HepG2 (cell line): ENCODE data around the gene PTPN13. TPM values are rescaled to one million over a fixed set of nuclear protein-coding genes. Genes with fewer than 3 reads are reported as not detected.

ENCODE experiments used
- ATAC-seq: fragments of 200-7000 bp; cut with Tn5 transposase; 3 replicates; pipeline ENCODE4 v1.9.1; 2020; ENCODE audit warnings: mild to moderate bottlenecking, moderate library complexity
- BruUV-seq: library from RNA; stranded (reverse); fragments of 400-500 nt; replicated peaks from 2 replicates; lab custom pipeline; 2021; lab: Mats Ljungman, UMichigan
- CTCF ChIA-PET: fragments of 300-600 bp; formaldehyde crosslinking; extraction: SDS; loops from one replicate; lab custom pipeline; 2021; ENCODE audit warnings: low total read pairs, inconsistent platforms, low intra/inter-chr PET ratio; lab: Yijun Ruan, JAX
- POLR2A ChIA-PET: fragments of 350-600 bp; sonication (Branson Sonifier 250); formaldehyde crosslinking; loops from one replicate; lab custom pipeline; 2020; ENCODE audit warnings: antibody characterized with exemption, inconsistent platforms; lab: Yijun Ruan, JAX
- DNase-seq: peaks from one replicate; pipeline ENCODE4 v3.0.0-alpha.2; 2015; ENCODE audit warnings: low spot score
- FAIRE-seq: peaks from 3 replicates; lab custom pipeline; 2011; peaks lifted over from hg19 to GRCh38; lab: Jason Lieb, UNC
- H2AFZ ChIP-seq: one replicate; pipeline ENCODE4 v1.6.1; 2011; ENCODE audit warnings: low read length, inconsistent platforms
- H3K27ac ChIP-seq: fragments of 300-600 bp; 3 replicates; pipeline ENCODE4 v1.8.0; 2011; ENCODE audit warnings: mixed run types, mild to moderate bottlenecking, mixed read lengths, low read length, inconsistent platforms; ENCODE audit not compliant: insufficient read depth; ENCODE audit errors: extremely low read length
- H3K27me3 ChIP-seq, 2 experiments: fragments of 200-600 bp in 1 of 2; 2 replicates in 1 of 2; 3 replicates in 1 of 2; pipeline versions ENCODE4 v1.6.0 to v1.8.0; 2011; ENCODE audit warnings: low read length in 2 of 2, mild to moderate bottlenecking in 2 of 2, moderate library complexity in 2 of 2, inconsistent platforms in 1 of 2; ENCODE audit not compliant: insufficient read depth in 2 of 2, control insufficient read depth in 1 of 2
- H3K36me3 ChIP-seq, 2 experiments: fragments of 200-600 bp in 1 of 2; replicated peaks in 1 of 2; 2 replicates in 1 of 2; 3 replicates in 1 of 2; pipeline versions ENCODE4 v1.5.1 to v1.8.0; 2011; ENCODE audit warnings: low read length in 2 of 2, inconsistent platforms in 1 of 2; ENCODE audit not compliant: insufficient read depth in 2 of 2, control insufficient read depth in 1 of 2
- H3K4me1 ChIP-seq: 2 replicates; pipeline ENCODE4 v1.5.1; 2012; ENCODE audit warnings: low read length, inconsistent platforms; ENCODE audit not compliant: insufficient read depth
- H3K4me2 ChIP-seq: 2 replicates; pipeline ENCODE4 v1.6.0; 2011; ENCODE audit warnings: low read depth, low read length, inconsistent platforms
- H3K4me3 ChIP-seq, 3 experiments: fragments of 200-600 bp in 1 of 3; sonication (generic), shearing (Covaris generic) in 1 of 3; replicated peaks in 1 of 3; 2 replicates each; pipeline ENCODE4 v1.5.1; 2011 to 2016; ENCODE audit warnings: low read length in 3 of 3, inconsistent platforms in 2 of 3, low read depth in 2 of 3, mild to moderate bottlenecking in 2 of 3, control low read depth in 1 of 3, mixed read lengths in 1 of 3; ENCODE audit not compliant: insufficient read depth in 1 of 3
- H3K79me2 ChIP-seq: one replicate; pipeline ENCODE4 v1.6.1; 2011; ENCODE audit warnings: low read length, inconsistent platforms; ENCODE audit not compliant: insufficient read depth
- H3K9ac ChIP-seq: 2 replicates; pipeline ENCODE4 v1.6.0; 2011; ENCODE audit warnings: mild to moderate bottlenecking, low read depth, low read length, inconsistent platforms; ENCODE audit not compliant: insufficient read depth
- H3K9me3 ChIP-seq: 2 replicates; pipeline ENCODE4 v1.5.1; 2012; ENCODE audit warnings: mild to moderate bottlenecking, low read length
- H4K20me1 ChIP-seq: 2 replicates; pipeline ENCODE4 v1.6.0; 2011; ENCODE audit warnings: inconsistent platforms, mild to moderate bottlenecking, low read length, moderate library complexity; ENCODE audit not compliant: insufficient read depth
- BRCA1 ChIP-seq: sonication (generic); formaldehyde crosslinking; IDR thresholded peaks from 2 replicates; pipeline ENCODE4 v1.4.0; 2020; ENCODE audit warnings: missing genetic modification reagents
- FOXK1 ChIP-seq: sonication (generic); formaldehyde crosslinking; IDR thresholded peaks from 2 replicates; pipeline ENCODE4 v1.4.0; 2020; ENCODE audit warnings: low read depth, missing genetic modification reagents, borderline replicate concordance
- HMG20A ChIP-seq: IDR thresholded peaks from 2 replicates; pipeline ENCODE4 v1.6.1; 2016; ENCODE audit warnings: borderline replicate concordance
- HOXA9 ChIP-seq: sonication (generic); formaldehyde crosslinking; IDR thresholded peaks from 2 replicates; pipeline ENCODE4 v1.8.1; 2022; ENCODE audit warnings: missing genetic modification reagents, mild to moderate bottlenecking, moderate library complexity, borderline replicate concordance
- KLF12 ChIP-seq: sonication (generic); formaldehyde crosslinking; IDR thresholded peaks from 2 replicates; pipeline ENCODE4 v1.4.0; 2020; ENCODE audit warnings: missing genetic modification reagents, borderline replicate concordance
- MATR3 ChIP-seq: sonication (generic); formaldehyde crosslinking; IDR thresholded peaks from 2 replicates; pipeline ENCODE4 v1.4.0; 2020; ENCODE audit warnings: missing genetic modification reagents
- ZNF296 ChIP-seq: sonication (generic); formaldehyde crosslinking; conservative IDR thresholded peaks from 2 replicates; pipeline ENCODE4 v1.5.0; 2020; ENCODE audit warnings: mild to moderate bottlenecking, missing genetic modification reagents
- ZNF317 ChIP-seq: sonication (generic); formaldehyde crosslinking; IDR thresholded peaks from 2 replicates; pipeline ENCODE4 v1.5.0; 2020; ENCODE audit warnings: mild to moderate bottlenecking, missing genetic modification reagents
- ZNF33A ChIP-seq: sonication (generic); formaldehyde crosslinking; IDR thresholded peaks from 2 replicates; pipeline ENCODE4 v1.5.1; 2020; ENCODE audit warnings: missing genetic modification reagents, mild to moderate bottlenecking, moderate library complexity, borderline replicate concordance
- ZNF775 ChIP-seq: sonication (generic); formaldehyde crosslinking; IDR thresholded peaks from 2 replicates; pipeline ENCODE4 v1.4.0; 2020; ENCODE audit warnings: missing genetic modification reagents, mild to moderate bottlenecking, moderate library complexity, borderline replicate concordance
- WGBS: methylation state at CpG from one replicate; pipeline ENCODE4 v1.1.6; 2017; ENCODE audit warnings: low lambda C conversion rate; 5-methylcytosine and 5-hydroxymethylcytosine counted together
- in situ Hi-C: cut with HindIII; loops from 2 replicates; pipeline ENCODE4 v1.10.0; 2017; ENCODE audit warnings: low pct_unique_long_range_greater_than_20kb; ENCODE audit not compliant: extremely low pct_ligation_motif_present
- intact Hi-C: fragments of 100-400 bp; cut with micrococcal nuclease; formaldehyde crosslinking; loops from one replicate; pipeline ENCODE4 v1.10.0; 2022; ENCODE audit not compliant: unreplicated experiment
- polyA plus RNA-seq, 8 experiments: library from polyadenylated mRNA; depleted of rRNA in 3 of 8; stranded (reverse) in 7 of 8; unstranded in 1 of 8; fragments of >200 nt; fragmentation: Illumina TruSeq in 4 of 8; extraction: Trizol in 4 of 8; gene quantifications; 2 replicates each; pipeline versions ENCODE4 v1.2.1 to v1.2.3, GENCODE V29; 2011 to 2016; ENCODE audit warnings: low read depth in 4 of 8, missing spikeins in 1 of 8, mixed read lengths in 1 of 8; ENCODE audit not compliant: insufficient read depth in 1 of 8
- total RNA-seq, 5 experiments: library from RNA; depleted of rRNA; stranded (reverse); fragments of >200 nt; fragmentation: Illumina TruSeq; extraction: Trizol; gene quantifications; 2 replicates each; pipeline ENCODE4 v1.2.3, GENCODE V29; 2016; ENCODE audit warnings: low read depth in 1 of 5
- TF ChIP-seq, protein P1 (sequence below): sonication (generic); formaldehyde crosslinking; IDR thresholded peaks from 2 replicates; pipeline ENCODE4 v1.8.1; 2023; ENCODE audit warnings: mild to moderate bottlenecking, missing genetic modification reagents
- TF ChIP-seq, protein P2 (sequence below): sonication (generic); formaldehyde crosslinking; IDR thresholded peaks from 2 replicates; pipeline ENCODE4 v1.8.0; 2022; ENCODE audit warnings: mild to moderate bottlenecking, missing genetic modification reagents, moderate library complexity

Gene PTPN13
- total and polyA plus RNA-seq, 2 of the 13 experiments (the other 11 are each of a cell fraction or from before 2014, with no cell fraction given): not detected

DNA sequence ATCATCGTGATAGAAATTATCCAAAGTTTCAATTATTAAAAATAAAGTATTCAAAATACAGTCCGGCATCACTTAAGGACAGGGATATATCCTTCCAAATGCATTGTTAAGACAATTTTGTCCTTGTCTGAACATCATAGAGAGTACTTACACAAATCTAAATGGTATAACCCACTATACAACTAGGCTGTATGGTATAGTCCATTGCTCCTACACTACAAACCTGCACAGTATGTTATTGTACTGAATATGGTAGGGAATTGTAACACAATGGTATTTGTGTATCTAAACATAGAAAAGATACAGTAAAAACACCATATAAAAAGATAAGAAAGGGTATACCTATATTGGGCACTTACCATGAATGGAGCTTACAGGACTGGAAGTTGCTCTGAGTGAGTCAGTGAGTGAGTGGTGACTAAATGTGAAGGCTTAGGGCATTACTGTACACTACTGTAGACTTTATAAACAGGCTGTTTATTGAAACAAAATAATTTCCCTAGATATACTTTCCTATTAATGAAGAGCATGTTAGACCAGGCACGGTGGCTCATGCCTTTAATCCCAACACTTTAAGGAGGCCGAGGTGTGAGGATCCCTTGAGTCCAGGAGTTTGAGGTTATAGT is 44.8 kb upstream of the PTPN13 start:
- CTCF ChIA-PET: no interaction called here
- Histone ChIP-seq H3K9me3 (no peaks in the 10 kb centered on the region), H3K4me3 (no peak overlapping the region), H3K4me2 (no peak overlapping the region), H3K36me3 (no peaks in the 10 kb centered on the region), H2AFZ (no peak overlapping the region), H3K79me2 (no peaks in the 10 kb centered on the region), H3K9ac (no peak overlapping the region), H3K4me1 (no peaks in the 10 kb centered on the region), H4K20me1 (no peaks in the 10 kb centered on the region), H3K27me3 (no peaks in the 10 kb centered on the region), H3K27ac (no peak overlapping the region)
- TF ChIP-seq, protein P1, sequence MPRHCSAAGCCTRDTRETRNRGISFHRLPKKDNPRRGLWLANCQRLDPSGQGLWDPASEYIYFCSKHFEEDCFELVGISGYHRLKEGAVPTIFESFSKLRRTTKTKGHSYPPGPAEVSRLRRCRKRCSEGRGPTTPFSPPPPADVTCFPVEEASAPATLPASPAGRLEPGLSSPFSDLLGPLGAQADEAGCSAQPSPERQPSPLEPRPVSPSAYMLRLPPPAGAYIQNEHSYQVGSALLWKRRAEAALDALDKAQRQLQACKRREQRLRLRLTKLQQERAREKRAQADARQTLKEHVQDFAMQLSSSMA (CRISPR knock-in tag): no peak
- TF ChIP-seq HMG20A (CRISPR knock-in tag) (no peak), HOXA9 (CRISPR knock-in tag) (no peak), BRCA1 (no peak), ZNF33A (CRISPR knock-in tag) (no peak), KLF12 (CRISPR knock-in tag) (no peak), FOXK1 (CRISPR knock-in tag) (no peak)
- no TSS peak for BruUV-seq
- FAIRE-seq: no peak
- 9% methylated on average over 4 of the region's 4 CpGs for WGBS
- in situ Hi-C loops: no loop called here
- ATAC-seq: no peak
- POLR2A ChIA-PET: no interaction called here
- no peak for DNase-seq
- intact Hi-C loops: no loop called here

DNA sequence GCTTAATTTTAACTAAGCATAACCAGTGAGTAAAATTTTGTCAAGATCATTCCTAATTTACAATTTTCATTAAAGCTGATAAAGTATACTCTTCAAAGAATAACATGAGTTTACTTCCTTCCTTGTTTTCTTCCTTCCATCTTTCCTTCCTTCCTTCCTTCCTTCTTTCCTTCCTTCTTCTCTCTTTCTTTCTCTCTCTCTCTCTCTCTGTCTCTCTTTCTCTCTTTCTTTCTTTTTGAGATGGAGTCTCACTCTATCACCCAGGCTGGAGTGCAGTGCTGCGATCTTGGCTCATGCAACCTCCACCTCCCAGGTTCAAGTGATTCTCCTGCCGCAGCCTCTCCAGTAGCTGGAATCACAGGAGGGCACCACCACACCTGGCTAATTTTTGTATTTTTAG is 42.7 kb upstream of the PTPN13 start:
- Histone ChIP-seq H3K9ac (no peak overlapping the region), H3K36me3 (no peaks in the 10 kb centered on the region), H2AFZ (no peak overlapping the region), H3K27ac (no peak overlapping the region), H3K79me2 (no peaks in the 10 kb centered on the region), H3K4me2 (no peak overlapping the region), H3K9me3 (no peaks in the 10 kb centered on the region), H3K27me3 (no peaks in the 10 kb centered on the region), H3K4me3 (no peak overlapping the region), H3K4me1 (no peaks in the 10 kb centered on the region), H4K20me1 (no peaks in the 10 kb centered on the region)
- 44% methylated on average over 2 of the region's 2 CpGs for WGBS
- CTCF ChIA-PET: no interaction called here
- DNase-seq (no peak), ATAC-seq (no peak), FAIRE-seq (no peak)
- POLR2A ChIA-PET: no interaction called here
- intact Hi-C loops (no loop called here), in situ Hi-C loops (no loop called here)
- TF ChIP-seq ZNF317 (CRISPR knock-in tag) (no peak), ZNF296 (CRISPR knock-in tag) (no peak), ZNF775 (CRISPR knock-in tag) (no peak), MATR3 (no peak)
- TF ChIP-seq, protein P2, sequence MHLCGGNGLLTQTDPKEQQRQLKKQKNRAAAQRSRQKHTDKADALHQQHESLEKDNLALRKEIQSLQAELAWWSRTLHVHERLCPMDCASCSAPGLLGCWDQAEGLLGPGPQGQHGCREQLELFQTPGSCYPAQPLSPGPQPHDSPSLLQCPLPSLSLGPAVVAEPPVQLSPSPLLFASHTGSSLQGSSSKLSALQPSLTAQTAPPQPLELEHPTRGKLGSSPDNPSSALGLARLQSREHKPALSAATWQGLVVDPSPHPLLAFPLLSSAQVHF (CRISPR knock-in tag): no peak
- no TSS peak for BruUV-seq
